WTC11 (cell line): ENCODE results near the gene STEAP1B. TPM values are rescaled to one million over a fixed set of nuclear protein-coding genes. Genes with fewer than 3 reads are reported as not detected.

ENCODE experiments used
- ATAC-seq: fragments of 200-7000 bp; cut with Tn5 transposase; 2 replicates; pipeline ENCODE4 v1.10.0; 2021; ENCODE audit warnings: mild to moderate bottlenecking, moderate library complexity
- CTCF ChIA-PET: fragments of 300-600 bp; sonication (Branson Sonifier 250); formaldehyde crosslinking; loops from one replicate; lab custom pipeline; 2021; ENCODE audit warnings: antibody characterized with exemption; lab: Charles Lee
- POLR2A ChIA-PET: fragments of 350-600 bp; sonication (Branson Sonifier 250); formaldehyde crosslinking; loops from one replicate; lab custom pipeline; 2021; ENCODE audit warnings: antibody characterized with exemption; lab: Charles Lee
- DNase-seq: peaks from one replicate; pipeline ENCODE4 v3.0.0; 2021; ENCODE audit warnings: low spot score
- H3K27ac Mint-ChIP-seq: 2 replicates; pipeline ENCODE4 v1.8.0; 2021; ENCODE audit warnings: mixed read lengths
- H3K27me3 Mint-ChIP-seq: 2 replicates; pipeline ENCODE4 v1.8.0; 2021; ENCODE audit warnings: low read depth, mild to moderate bottlenecking, moderate library complexity, mixed read lengths
- H3K36me3 Mint-ChIP-seq: 2 replicates; pipeline ENCODE4 v1.8.0; 2021; ENCODE audit warnings: mixed read lengths
- H3K4me1 Mint-ChIP-seq: 2 replicates; pipeline ENCODE4 v1.8.0; 2022; ENCODE audit warnings: mixed read lengths
- H3K4me3 Mint-ChIP-seq: 2 replicates; pipeline ENCODE4 v1.8.0; 2021; ENCODE audit warnings: mild to moderate bottlenecking, moderate library complexity, mixed read lengths
- H3K9me3 Mint-ChIP-seq: 2 replicates; pipeline ENCODE4 v1.8.0; 2021; ENCODE audit warnings: mixed read lengths
- ATF2 ChIP-seq: sonication (generic); formaldehyde crosslinking; IDR thresholded peaks from 2 replicates; pipeline ENCODE4 v1.8.1; 2022; ENCODE audit warnings: low read depth, missing genetic modification reagents, borderline replicate concordance
- CBFB ChIP-seq: sonication (generic); formaldehyde crosslinking; IDR thresholded peaks from 2 replicates; pipeline ENCODE4 v1.8.1; 2022; ENCODE audit warnings: mild to moderate bottlenecking, low read depth, missing genetic modification reagents
- CREB1 ChIP-seq: sonication (generic); formaldehyde crosslinking; IDR thresholded peaks from 2 replicates; pipeline ENCODE4 v1.8.0; 2023; ENCODE audit warnings: mild to moderate bottlenecking, missing genetic modification reagents
- CTCF ChIP-seq: fragments of 200-600 bp; IDR thresholded peaks from 2 replicates; pipeline ENCODE4 v1.8.0; 2022; ENCODE audit warnings: antibody characterized with exemption
- ETV6 ChIP-seq: sonication (generic); formaldehyde crosslinking; IDR thresholded peaks from 2 replicates; pipeline ENCODE4 v1.8.1; 2022; ENCODE audit warnings: mild to moderate bottlenecking, missing genetic modification reagents
- FOXJ3 ChIP-seq: sonication (generic); formaldehyde crosslinking; IDR thresholded peaks from 2 replicates; pipeline ENCODE4 v1.9.0; 2021; ENCODE audit warnings: missing genetic modification reagents, mild to moderate bottlenecking, borderline replicate concordance
- IRF1 ChIP-seq: sonication (generic); formaldehyde crosslinking; IDR thresholded peaks from 2 replicates; pipeline ENCODE4 v1.8.0; 2023; ENCODE audit warnings: missing genetic modification reagents
- MYBL2 ChIP-seq: sonication (generic); formaldehyde crosslinking; IDR thresholded peaks from 2 replicates; pipeline ENCODE4 v1.8.1; 2023; ENCODE audit warnings: mild to moderate bottlenecking, moderate library complexity, missing genetic modification reagents
- PREB ChIP-seq: sonication (generic); formaldehyde crosslinking; IDR thresholded peaks from 2 replicates; pipeline ENCODE4 v1.8.1; 2022; ENCODE audit warnings: mild to moderate bottlenecking, missing genetic modification reagents, moderate library complexity, borderline replicate concordance
- SMAD4 ChIP-seq: sonication (generic); formaldehyde crosslinking; IDR thresholded peaks from 2 replicates; pipeline ENCODE4 v1.8.0; 2022; ENCODE audit warnings: mild to moderate bottlenecking, missing genetic modification reagents
- ZBTB21 ChIP-seq: sonication (generic); formaldehyde crosslinking; IDR thresholded peaks from 2 replicates; pipeline ENCODE4 v1.8.1; 2023; ENCODE audit warnings: mild to moderate bottlenecking, missing genetic modification reagents, borderline replicate concordance
- ZBTB43 ChIP-seq: sonication (generic); formaldehyde crosslinking; IDR thresholded peaks from 2 replicates; pipeline ENCODE4 v1.8.1; 2023; ENCODE audit warnings: mild to moderate bottlenecking, missing genetic modification reagents
- ZNF138 ChIP-seq: sonication (generic); formaldehyde crosslinking; conservative IDR thresholded peaks from 2 replicates; pipeline ENCODE4 v1.8.1; 2022; ENCODE audit warnings: mild to moderate bottlenecking, moderate library complexity, missing genetic modification reagents
- ZNF232 ChIP-seq: sonication (generic); formaldehyde crosslinking; IDR thresholded peaks from 2 replicates; pipeline ENCODE4 v1.8.0; 2022; ENCODE audit warnings: mild to moderate bottlenecking, missing genetic modification reagents
- ZNF317 ChIP-seq: sonication (generic); formaldehyde crosslinking; IDR thresholded peaks from 2 replicates; pipeline ENCODE4 v1.8.1; 2023; ENCODE audit warnings: low read depth, mild to moderate bottlenecking, moderate library complexity, missing genetic modification reagents, borderline replicate concordance
- ZNF396 ChIP-seq: fragments of 250-450 bp; sonication (Bioruptor Pico); IDR thresholded peaks from 2 replicates; pipeline ENCODE4 v1.8.0; 2021; ENCODE audit warnings: mild to moderate bottlenecking, moderate library complexity, borderline replicate concordance
- ZNF423 ChIP-seq: fragments of 250-450 bp; sonication (Bioruptor Pico); IDR thresholded peaks from 2 replicates; pipeline ENCODE4 v2.1.2; 2022; ENCODE audit warnings: mild to moderate bottlenecking, moderate library complexity
- ZNF532 ChIP-seq: fragments of 250-450 bp; sonication (Bioruptor Pico); IDR thresholded peaks from 2 replicates; pipeline ENCODE4 v1.9.0; 2021; ENCODE audit warnings: mild to moderate bottlenecking, borderline replicate concordance
- total RNA-seq: library from RNA; stranded (reverse); gene quantifications from 3 replicates; pipeline ENCODE4 v1.2.3, GENCODE V29; 2021

Gene STEAP1B
- total RNA-seq, 1 experiment from 2014 or later: 5.5 TPM

- TF ChIP-seq CTCF (no peak), ZNF423 (CRISPR knock-in tag) (no peak), MYBL2 (CRISPR knock-in tag) (no peak), ZNF317 (no peak), CBFB (no peak), FOXJ3 (CRISPR knock-in tag) (no peak), ETV6 (CRISPR knock-in tag) (no peak)
These were observed 74.6 kb downstream of the STEAP1B start (continued) for GRCh38 chr7:22425361-22425760.

- no peak for TF ChIP-seq ATF2
- TF ChIP-seq, all 79 proteins: peak for 0
- no peaks in the 10 kb centered on the region for H3K27me3 Mint-ChIP-seq
- H3K9me3 Mint-ChIP-seq: no peaks in the 10 kb centered on the region
- H3K4me3 Mint-ChIP-seq: no peak overlapping the region
- no peak overlapping the region for H3K27ac Mint-ChIP-seq
- ChIA-PET POLR2A (interaction anchor here (0.6 to 0.9 kb wide), 2 partner anchors 12 to 48 kb away, joined by 3 to 4 read pairs; no protein-coding TSS in a partner anchor), CTCF (no interaction called here)
- ATAC-seq: no peak
- H3K36me3 Mint-ChIP-seq: no peaks in the 10 kb centered on the region
- H3K4me1 Mint-ChIP-seq: peaks cover 25% of the 10 kb centered on the region
- no peak for DNase-seq
These were observed 77.0 kb downstream of the STEAP1B start for GRCh38 chr7:22422831-22423615.

- POLR2A ChIA-PET: no interaction called here
- DNase-seq (no peak), ATAC-seq (no peak)
- Mint-ChIP-seq H3K27me3 (no peaks in the 10 kb centered on the region), H3K36me3 (no peaks in the 10 kb centered on the region), H3K9me3 (no peaks in the 10 kb centered on the region), H3K27ac (no peak overlapping the region), H3K4me3 (no peak overlapping the region), H3K4me1 (peaks cover 17% of the 10 kb centered on the region)
- CTCF ChIA-PET: interaction anchor here (1.0 kb wide), 1 partner anchor 31 kb away, joined by 3 read pairs; no protein-coding TSS in a partner anchor
- no peak for TF ChIP-seq ZNF232 (CRISPR knock-in tag)
- TF ChIP-seq CREB1: no peak
- TF ChIP-seq ZBTB21: no peak
- no peak for TF ChIP-seq IRF1 (CRISPR knock-in tag)
- no peak for TF ChIP-seq ZNF396 (CRISPR knock-in tag)
- no peak for TF ChIP-seq ZBTB43 (CRISPR knock-in tag)
- TF ChIP-seq PREB: no peak
- TF ChIP-seq ZNF532 (CRISPR knock-in tag): no peak
- no peak for TF ChIP-seq ZNF138 (CRISPR knock-in tag)
- TF ChIP-seq SMAD4 (CRISPR knock-in tag): no peak
These were observed 78.9 kb downstream of the STEAP1B start for GRCh38 chr7:22420973-22421635.
